ENCODE results near the gene PHKB. TPM values are rescaled to one million over a fixed set of nuclear protein-coding genes. Genes with fewer than 3 reads are reported as not detected.

PHKB gene
- total RNA-seq, 1 experiment from 2014 or later: 38.8 TPM

DNA sequence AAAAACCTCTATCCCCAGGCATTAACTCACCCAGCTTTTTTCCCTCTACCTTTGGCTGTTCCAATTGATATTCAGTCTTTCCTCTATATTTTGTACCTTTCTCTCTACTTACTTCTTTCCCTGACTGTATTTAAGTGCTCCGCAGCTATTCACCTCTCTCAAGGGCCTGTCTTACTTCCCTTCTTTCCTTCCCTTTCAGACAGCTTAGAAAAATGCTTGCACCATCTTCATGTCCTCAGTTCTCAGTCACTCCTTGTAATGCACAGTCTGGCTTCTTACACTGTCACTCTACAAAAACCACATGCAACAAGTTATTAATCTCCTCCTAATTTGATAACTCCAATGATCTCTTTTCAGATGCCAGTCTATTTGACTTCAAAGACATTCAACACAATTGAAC, 163.4 kb downstream of the PHKB start:
- no peak overlapping the region for H4K91ac ChIP-seq (ENCODE audit: insufficient read length, low read depth, low read length)
- no peak overlapping the region; a peak in 1 of 7 replicates for H3K27ac Mint-ChIP-seq
- no peak overlapping the region for H4K8ac ChIP-seq (replicated peaks; ENCODE audit: insufficient read length, low read depth, low read length)
- H3K27me3 Mint-ChIP-seq (ENCODE audit: low read depth): no peaks in the 10 kb centered on the region
- no peaks in the 10 kb centered on the region for H3K23me2 ChIP-seq (ENCODE audit: insufficient read length, low read depth, low read length, poor library complexity, severe bottlenecking)
- H3K4me3 Mint-ChIP-seq: no peak overlapping the region
- H3K36me3 Mint-ChIP-seq (ENCODE audit: insufficient read depth in 1 of 3, low read depth in 3 of 3): 0 out of 7 replicates have a peak, but pooled peaks cover 0 to 2% (median 2%) of the 10 kb centered on the region in 3 experiments
- H2AK5ac ChIP-seq (ENCODE audit: insufficient read length, low read length): no peak overlapping the region
- 0 out of 2 replicates have a peak, but pooled peaks cover 5% of the 10 kb centered on the region for H3K4me1 ChIP-seq (ENCODE audit: insufficient read depth, low read length)
- no peaks in the 10 kb centered on the region for H4K20me1 ChIP-seq (ENCODE audit: control insufficient read depth, insufficient read depth, insufficient read length)
- H3K9me3 ChIP-seq (ENCODE audit: control insufficient read depth, low read depth, low read length): no peaks in the 10 kb centered on the region
- no peak overlapping the region for H2BK120ac ChIP-seq (ENCODE audit: low read depth, low read length, poor library complexity, severe bottlenecking)
- H3K23ac ChIP-seq (ENCODE audit: insufficient read length, low read depth, low read length): no peak overlapping the region
- H3K14ac ChIP-seq (ENCODE audit: insufficient read depth, low read length): no peak overlapping the region
- H3K79me2 ChIP-seq (ENCODE audit: insufficient read depth, low read length): no peaks in the 10 kb centered on the region
- H2BK20ac ChIP-seq (ENCODE audit: low read depth, low read length, poor library complexity, severe bottlenecking): no peak overlapping the region
- H3T11ph ChIP-seq (ENCODE audit: low read length): no peak overlapping the region
- H3K4me2 ChIP-seq (ENCODE audit: insufficient read depth, insufficient read length, low read length): no peak overlapping the region
- no peaks in the 10 kb centered on the region for H3K79me1 ChIP-seq (ENCODE audit: insufficient read depth, low read depth, low read length, poor library complexity, severe bottlenecking)
- H3K27me3 ChIP-seq (ENCODE audit: insufficient read depth, low read length): no peaks in the 10 kb centered on the region
- WGBS (ENCODE audit: extremely low coverage, insufficient read length, low lambda C conversion rate): no CpG with 5 or more reads among the region's 1 CpG
- TF ChIP-seq, protein P1, sequence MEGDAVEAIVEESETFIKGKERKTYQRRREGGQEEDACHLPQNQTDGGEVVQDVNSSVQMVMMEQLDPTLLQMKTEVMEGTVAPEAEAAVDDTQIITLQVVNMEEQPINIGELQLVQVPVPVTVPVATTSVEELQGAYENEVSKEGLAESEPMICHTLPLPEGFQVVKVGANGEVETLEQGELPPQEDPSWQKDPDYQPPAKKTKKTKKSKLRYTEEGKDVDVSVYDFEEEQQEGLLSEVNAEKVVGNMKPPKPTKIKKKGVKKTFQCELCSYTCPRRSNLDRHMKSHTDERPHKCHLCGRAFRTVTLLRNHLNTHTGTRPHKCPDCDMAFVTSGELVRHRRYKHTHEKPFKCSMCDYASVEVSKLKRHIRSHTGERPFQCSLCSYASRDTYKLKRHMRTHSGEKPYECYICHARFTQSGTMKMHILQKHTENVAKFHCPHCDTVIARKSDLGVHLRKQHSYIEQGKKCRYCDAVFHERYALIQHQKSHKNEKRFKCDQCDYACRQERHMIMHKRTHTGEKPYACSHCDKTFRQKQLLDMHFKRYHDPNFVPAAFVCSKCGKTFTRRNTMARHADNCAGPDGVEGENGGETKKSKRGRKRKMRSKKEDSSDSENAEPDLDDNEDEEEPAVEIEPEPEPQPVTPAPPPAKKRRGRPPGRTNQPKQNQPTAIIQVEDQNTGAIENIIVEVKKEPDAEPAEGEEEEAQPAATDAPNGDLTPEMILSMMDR (conservative IDR thresholded peaks at IDR 0.05): no peak
- H3K18ac ChIP-seq (ENCODE audit: insufficient read length, low read depth, low read length): no peak overlapping the region
- no peak overlapping the region for H2BK5ac ChIP-seq (ENCODE audit: insufficient read length, low read length)
- no peak overlapping the region for H4K5ac ChIP-seq (ENCODE audit: insufficient read length, low read depth, low read length)
- no peak overlapping the region for H3K9ac ChIP-seq (ENCODE audit: extremely low read depth, insufficient read length, low read length)
- no peak overlapping the region for H3K56ac ChIP-seq (ENCODE audit: insufficient read length, low read depth, low read length)
- no peak overlapping the region for H2AFZ ChIP-seq (ENCODE audit: low read length)
- no peak overlapping the region for H2BK12ac ChIP-seq (ENCODE audit: insufficient read length, low read depth, low read length)
- H3K4me1 Mint-ChIP-seq: peaks cover 14 to 16% of the 10 kb centered on the region in 2 experiments
- DNase-seq: no peak
- H3K9me3 Mint-ChIP-seq: 0 out of 5 replicates have a peak, but pooled peaks cover 2% of the 10 kb centered on the region in 2 experiments
- no peak overlapping the region for H3K27ac ChIP-seq (ENCODE audit: insufficient read length, low read depth, low read length)
- no peak overlapping the region for H3K4ac ChIP-seq (ENCODE audit: low read depth, low read length)
- no peak overlapping the region for H2BK15ac ChIP-seq (ENCODE audit: low read depth, low read length)
